Left ventricle myocardium inferior (tissue), 1 donor: ENCODE results near the gene ENPP7. TPM values are rescaled to one million over a fixed set of nuclear protein-coding genes. Genes with fewer than 3 reads are reported as not detected.

Experiments
- DNase-seq: peaks from one replicate; pipeline ENCODE4 v3.0.0-alpha.2; 2020
- H3K27ac ChIP-seq: fragments of 200-600 bp; replicated peaks from 2 replicates; pipeline ENCODE4 v1.8.0; 2021
- H3K27me3 ChIP-seq: fragments of 200-600 bp; 2 replicates; pipeline ENCODE4 v1.8.0; 2021; ENCODE audit warnings: low read depth
- H3K36me3 ChIP-seq: fragments of 200-600 bp; 2 replicates; pipeline ENCODE4 v1.8.0; 2021
- H3K4me1 ChIP-seq: fragments of 200-600 bp; 2 replicates; pipeline ENCODE4 v1.8.0; 2021
- H3K4me3 ChIP-seq: fragments of 200-600 bp; 2 replicates; pipeline ENCODE4 v1.8.0; 2021; ENCODE audit warnings: mild to moderate bottlenecking, moderate library complexity
- H3K9me3 ChIP-seq: fragments of 200-600 bp; replicated peaks from 2 replicates; pipeline ENCODE4 v1.8.0; 2021
- CTCF ChIP-seq: fragments of 200-600 bp; IDR thresholded peaks from 2 replicates; pipeline ENCODE4 v1.8.0; 2021; ENCODE audit warnings: antibody characterized with exemption, mild to moderate bottlenecking, borderline replicate concordance
- intact Hi-C: fragments of 100-400 bp; cut with micrococcal nuclease; formaldehyde crosslinking; loops from one replicate; pipeline ENCODE4 v1.11.0; 2022
- total RNA-seq: library from RNA; stranded (reverse); fragmentation: NEBNext Ultra II Directional; extraction: Animal tissue kit (Norgen Biotek cat#: 25700); gene quantifications from one replicate; pipeline ENCODE4 v1.2.1, GENCODE V29; 2021
- donor health status: DM: no; HTN: yes; CAD: no; lungs with severe emphysema.

The ENPP7 gene
- total RNA-seq, 1 donor from 2014 or later: not detected

GRCh38 chr17:79714176-79715097 is 16.3 kb upstream of the ENPP7 start:
- Histone ChIP-seq H3K9me3 (no peaks in the 10 kb centered on the region), H3K27me3 (peaks cover 65% of the 10 kb centered on the region), H3K4me3 (no peak overlapping the region), H3K27ac (no peak overlapping the region), H3K4me1 (no peaks in the 10 kb centered on the region), H3K36me3 (no peaks in the 10 kb centered on the region)
- intact Hi-C loops: no loop called here
- no peak for TF ChIP-seq CTCF
- no peak for DNase-seq

DNA sequence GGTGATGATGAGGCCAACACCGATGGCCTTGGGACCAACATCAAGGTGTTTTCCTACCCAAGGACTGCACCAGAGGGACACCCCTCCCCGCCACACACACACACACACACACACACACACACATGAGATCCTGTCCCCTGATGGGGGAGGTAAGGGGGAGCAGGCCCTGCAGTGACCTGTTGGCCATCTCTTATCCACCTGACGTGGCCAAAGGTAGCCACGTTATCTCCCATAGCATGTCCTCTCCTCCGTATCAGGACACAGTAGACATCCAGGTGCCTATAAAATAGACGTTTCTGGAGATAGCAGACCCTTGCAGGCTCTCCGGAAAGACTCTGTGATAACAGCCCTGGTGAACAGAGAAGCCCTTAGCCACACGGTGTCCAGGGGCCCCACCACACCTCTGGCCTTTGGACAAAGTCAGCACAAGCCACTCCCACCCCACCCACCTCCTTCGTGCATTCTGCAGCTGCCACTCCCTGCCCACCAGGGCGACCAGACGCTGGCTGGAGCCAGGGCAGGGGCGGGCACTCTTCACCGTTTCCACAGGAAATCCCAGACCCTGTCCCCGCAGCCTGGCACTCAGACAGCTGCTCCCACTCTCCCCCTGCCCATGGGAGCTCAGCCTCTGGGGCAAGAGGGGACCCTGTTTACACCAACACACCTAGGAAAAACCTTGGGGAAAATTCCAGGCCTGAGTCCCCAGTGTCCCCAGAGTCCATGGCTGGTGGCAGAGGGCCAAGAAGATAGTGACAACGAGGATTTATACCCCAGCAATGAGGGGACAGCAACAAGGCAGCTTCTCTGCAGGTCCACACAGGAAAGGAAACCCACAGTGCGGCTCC is 15.4 kb upstream of the ENPP7 start:
- H3K4me3 ChIP-seq: no peak overlapping the region
- DNase-seq: no peak
- no peaks in the 10 kb centered on the region for H3K36me3 ChIP-seq
- TF ChIP-seq CTCF: no peak
- no peaks in the 10 kb centered on the region for H3K9me3 ChIP-seq
- H3K27me3 ChIP-seq: peaks cover 65% of the 10 kb centered on the region
- no peaks in the 10 kb centered on the region for H3K4me1 ChIP-seq
- H3K27ac ChIP-seq: no peak overlapping the region
- intact Hi-C loops: no loop called here

GRCh38 chr17:79715943-79716797 is 14.6 kb upstream of the ENPP7 start:
- intact Hi-C loops: no loop called here
- Histone ChIP-seq H3K4me1 (no peaks in the 10 kb centered on the region), H3K27ac (no peak overlapping the region), H3K4me3 (no peak overlapping the region), H3K9me3 (no peaks in the 10 kb centered on the region), H3K27me3 (peaks cover 69% of the 10 kb centered on the region), H3K36me3 (no peaks in the 10 kb centered on the region)
- DNase-seq: no peak
- TF ChIP-seq CTCF: no peak

DNA sequence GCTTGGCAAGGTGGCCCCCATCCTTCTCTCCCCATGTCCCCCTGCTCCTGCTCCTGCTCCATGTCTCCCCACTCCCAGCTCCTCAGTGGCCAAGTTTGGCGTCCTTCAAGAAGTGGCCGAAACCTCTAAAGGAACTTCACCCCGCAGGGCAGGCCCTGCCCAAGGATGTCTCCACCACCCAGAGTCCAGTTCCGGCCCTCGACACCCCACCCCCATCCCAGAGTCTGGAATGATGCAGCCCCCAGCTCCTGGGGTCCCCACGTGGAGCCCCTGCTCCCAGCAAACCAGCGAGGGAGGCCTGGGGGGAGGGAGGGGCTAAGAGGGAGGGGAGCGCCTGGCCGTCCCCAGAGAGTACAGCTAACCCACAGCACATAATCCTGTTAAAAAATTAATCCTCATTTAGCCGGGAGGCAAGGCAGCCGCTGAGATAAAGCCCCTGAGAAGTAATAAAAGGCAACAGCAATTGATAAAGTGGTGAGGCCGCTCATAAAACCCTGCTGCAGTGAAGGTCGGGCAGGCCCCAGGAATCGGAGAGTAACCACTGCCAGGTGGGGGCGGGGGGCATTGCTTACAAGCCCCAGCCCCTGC is 9.9 kb upstream of the ENPP7 start:
- Histone ChIP-seq H3K9me3 (no peaks in the 10 kb centered on the region), H3K27me3 (peaks cover 35% of the 10 kb centered on the region), H3K4me3 (no peak overlapping the region), H3K27ac (no peak overlapping the region), H3K4me1 (no peaks in the 10 kb centered on the region), H3K36me3 (no peaks in the 10 kb centered on the region)
- TF ChIP-seq CTCF: no peak
- intact Hi-C loops: no loop called here
- DNase-seq: no peak
